ENCODE results near the gene N4BP2.

GRCh38 chr4:40114206-40114605, 57.6 kb downstream of the N4BP2 start:
- TF ChIP-seq POLR2A (IDR thresholded peaks at IDR 0.05; ENCODE audit: low read depth, low read length), result no peak
- TF ChIP-seq POLR2AphosphoS5 (IDR thresholded peaks at IDR 0.05; ENCODE audit: low read depth, low read length), result no peak

All from GM12892 (cell line).